ENCODE measurements around the gene PAX5. TPM values are rescaled to one million over a fixed set of nuclear protein-coding genes. Genes with fewer than 3 reads are reported as not detected.

The PAX5 gene
- total and polyA plus RNA-seq, 2 of the 13 experiments (the other 11 are each of a cell fraction or from before 2014, with no cell fraction given): not detected

DNA sequence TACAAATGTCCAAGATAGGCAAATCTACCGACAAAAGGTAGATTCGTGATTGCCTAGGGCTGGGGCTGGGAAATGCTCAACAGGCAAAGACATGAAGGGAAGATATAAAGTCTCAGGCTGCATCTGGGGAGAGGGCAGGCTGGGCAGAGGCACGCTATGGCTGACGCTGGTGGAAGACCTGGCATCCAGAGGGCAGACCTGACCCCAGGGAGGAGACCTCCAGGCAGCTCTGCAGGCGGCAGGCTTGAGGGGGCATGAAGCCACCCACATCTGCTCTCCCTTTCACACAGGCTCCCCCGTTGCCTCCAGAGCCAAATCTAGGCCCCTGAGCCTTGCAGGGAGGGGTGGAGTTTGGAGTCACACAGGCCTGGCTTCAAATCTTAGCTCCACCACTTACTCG is 145.5 kb downstream of the PAX5 start:
- FAIRE-seq: no peak
- Histone ChIP-seq H3K27me3 (ENCODE audit: control insufficient read depth in 1 of 2, insufficient read depth in 2 of 2, low read length in 2 of 2) (peaks cover 0 to 29% of the 10 kb centered on the region in 2 experiments), H3K79me2 (ENCODE audit: insufficient read depth, low read length) (no peaks in the 10 kb centered on the region), H4K20me1 (ENCODE audit: insufficient read depth, low read length) (no peaks in the 10 kb centered on the region), H3K4me2 (ENCODE audit: low read depth, low read length) (no peak overlapping the region), H3K4me3 (replicated peaks in 1 of 3; ENCODE audit: insufficient read depth in 1 of 3, low read depth in 2 of 3, low read length in 3 of 3) (no peak overlapping the region), H2AFZ (ENCODE audit: low read length) (no peak overlapping the region), H3K9ac (ENCODE audit: insufficient read depth, low read depth, low read length) (no peak overlapping the region), H3K27ac (ENCODE audit: extremely low read length, insufficient read depth, low read length) (no peak overlapping the region), H3K9me3 (ENCODE audit: low read length) (no peaks in the 10 kb centered on the region), H3K36me3 (replicated peaks in 1 of 2; ENCODE audit: control insufficient read depth in 1 of 2, insufficient read depth in 2 of 2, low read length in 2 of 2) (no peaks in the 10 kb centered on the region), H3K4me1 (ENCODE audit: insufficient read depth, low read length) (no peaks in the 10 kb centered on the region)
- intact Hi-C loops (cut with micrococcal nuclease; ENCODE audit: unreplicated experiment): no loop called here
- ChIA-PET CTCF (ENCODE audit: low intra/inter-chr PET ratio, low total read pairs) (no interaction called here), POLR2A (no interaction called here)
- in situ Hi-C loops (cut with HindIII; ENCODE audit: extremely low pct_ligation_motif_present, low pct_unique_long_range_greater_than_20kb): loop anchor here (10.0 kb wide), 1 partner anchor 86 kb away; no protein-coding TSS in a partner anchor
- TF ChIP-seq PHB2 (IDR thresholded peaks at IDR 0.05; ENCODE audit: partially characterized antibody) (no peak), ZNF317 (CRISPR knock-in tag; IDR thresholded peaks at IDR 0.05) (no peak), ATF7-NPFF (CRISPR knock-in tag; IDR thresholded peaks at IDR 0.05; ENCODE audit: low read depth) (no peak)
- DNase-seq (ENCODE audit: low spot score): no peak
- BruUV-seq (replicated peaks): no TSS peak
- WGBS (ENCODE audit: low lambda C conversion rate): 8% methylated on average over 5 of the region's 7 CpGs
- ATAC-seq: no peak

DNA sequence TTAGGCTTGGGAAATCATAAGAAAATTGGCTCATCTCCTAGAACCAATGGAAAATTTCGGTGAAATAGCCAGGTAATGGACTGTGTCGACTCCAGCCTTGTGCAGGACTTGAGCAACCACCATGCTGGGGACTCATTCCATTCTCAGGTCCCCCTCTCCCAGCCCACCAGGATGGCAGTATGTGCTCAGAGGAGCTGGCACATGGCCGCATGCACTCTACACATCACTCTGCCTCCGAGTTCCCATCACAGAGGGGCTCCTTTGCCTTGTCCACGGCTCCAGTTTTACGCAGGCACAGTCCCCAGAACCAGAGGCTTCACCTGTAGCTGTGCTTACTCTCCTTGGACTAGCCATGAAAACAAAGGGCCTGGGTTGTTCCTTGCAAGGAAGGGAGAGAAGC is 149.3 kb downstream of the PAX5 start:
- 0 out of 2 replicates have a peak, but pooled peaks cover under 1% of the 10 kb centered on the region for H3K4me1 ChIP-seq (ENCODE audit: insufficient read depth, low read length)
- FAIRE-seq (no peak), ATAC-seq (no peak), DNase-seq (ENCODE audit: low spot score) (no peak)
- H3K9ac ChIP-seq (ENCODE audit: insufficient read depth, low read depth, low read length): no peak overlapping the region
- H3K9me3 ChIP-seq (ENCODE audit: low read length): no peaks in the 10 kb centered on the region
- no TSS peak for BruUV-seq (replicated peaks)
- H3K79me2 ChIP-seq (ENCODE audit: insufficient read depth, low read length): no peaks in the 10 kb centered on the region
- H4K20me1 ChIP-seq (ENCODE audit: insufficient read depth, low read length): no peaks in the 10 kb centered on the region
- ChIA-PET CTCF (ENCODE audit: low intra/inter-chr PET ratio, low total read pairs) (no interaction called here), POLR2A (no interaction called here)
- H3K4me2 ChIP-seq (ENCODE audit: low read depth, low read length): no peak overlapping the region
- H3K4me3 ChIP-seq (replicated peaks in 1 of 3; ENCODE audit: insufficient read depth in 1 of 3, low read depth in 2 of 3, low read length in 3 of 3): no peak overlapping the region
- no peak overlapping the region for H3K27ac ChIP-seq (ENCODE audit: extremely low read length, insufficient read depth, low read length)
- H3K27me3 ChIP-seq (ENCODE audit: control insufficient read depth in 1 of 2, insufficient read depth in 2 of 2, low read length in 2 of 2): peaks cover 2 to 29% of the 10 kb centered on the region in 2 experiments
- in situ Hi-C loops (cut with HindIII; ENCODE audit: extremely low pct_ligation_motif_present, low pct_unique_long_range_greater_than_20kb): loop anchor here (10.0 kb wide), 1 partner anchor 90 kb away; no protein-coding TSS in a partner anchor
- H2AFZ ChIP-seq (ENCODE audit: low read length): no peak overlapping the region
- WGBS (ENCODE audit: low lambda C conversion rate): 15% methylated on average over 6 of the region's 6 CpGs
- H3K36me3 ChIP-seq (replicated peaks in 1 of 2; ENCODE audit: control insufficient read depth in 1 of 2, insufficient read depth in 2 of 2, low read length in 2 of 2): no peaks in the 10 kb centered on the region
- TF ChIP-seq NFKBIZ (CRISPR knock-in tag; IDR thresholded peaks at IDR 0.05): no peak
- no peak for TF ChIP-seq NFIC (IDR thresholded peaks at IDR 0.05; ENCODE audit: low read length)
- no peak for TF ChIP-seq SIN3B (IDR thresholded peaks at IDR 0.05; ENCODE audit: low read length)
- TF ChIP-seq, protein P1, sequence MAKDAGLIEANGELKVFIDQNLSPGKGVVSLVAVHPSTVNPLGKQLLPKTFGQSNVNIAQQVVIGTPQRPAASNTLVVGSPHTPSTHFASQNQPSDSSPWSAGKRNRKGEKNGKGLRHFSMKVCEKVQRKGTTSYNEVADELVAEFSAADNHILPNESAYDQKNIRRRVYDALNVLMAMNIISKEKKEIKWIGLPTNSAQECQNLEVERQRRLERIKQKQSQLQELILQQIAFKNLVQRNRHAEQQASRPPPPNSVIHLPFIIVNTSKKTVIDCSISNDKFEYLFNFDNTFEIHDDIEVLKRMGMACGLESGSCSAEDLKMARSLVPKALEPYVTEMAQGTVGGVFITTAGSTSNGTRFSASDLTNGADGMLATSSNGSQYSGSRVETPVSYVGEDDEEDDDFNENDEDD (CRISPR knock-in tag; IDR thresholded peaks at IDR 0.05; ENCODE audit: borderline replicate concordance): no peak
- TF ChIP-seq, protein P2, sequence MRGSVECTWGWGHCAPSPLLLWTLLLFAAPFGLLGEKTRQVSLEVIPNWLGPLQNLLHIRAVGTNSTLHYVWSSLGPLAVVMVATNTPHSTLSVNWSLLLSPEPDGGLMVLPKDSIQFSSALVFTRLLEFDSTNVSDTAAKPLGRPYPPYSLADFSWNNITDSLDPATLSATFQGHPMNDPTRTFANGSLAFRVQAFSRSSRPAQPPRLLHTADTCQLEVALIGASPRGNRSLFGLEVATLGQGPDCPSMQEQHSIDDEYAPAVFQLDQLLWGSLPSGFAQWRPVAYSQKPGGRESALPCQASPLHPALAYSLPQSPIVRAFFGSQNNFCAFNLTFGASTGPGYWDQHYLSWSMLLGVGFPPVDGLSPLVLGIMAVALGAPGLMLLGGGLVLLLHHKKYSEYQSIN (CRISPR knock-in tag; IDR thresholded peaks at IDR 0.05; ENCODE audit: borderline replicate concordance): no peak
- intact Hi-C loops (cut with micrococcal nuclease; ENCODE audit: unreplicated experiment): no loop called here

Measured in HepG2 (cell line).